ENCODE results near the gene NAT8L. TPM values are rescaled to one million over a fixed set of nuclear protein-coding genes. Genes with fewer than 3 reads are reported as not detected.

The NAT8L gene
- total and polyA plus RNA-seq, 2 of the 4 experiments (the other 2 are of a cell fraction): 0.05 TPM; not detected in 1

GRCh38 chr4:2015008-2015407, 44.1 kb upstream of the NAT8L start:
- dilution Hi-C loops (cut with HindIII; ENCODE audit: low sequenced_read_pairs, unreplicated experiment): no loop called here
- H2BK5ac ChIP-seq (ENCODE audit: low read depth, low read length, poor library complexity, severe bottlenecking): no peak overlapping the region
- H3K27me3 ChIP-seq (ENCODE audit: control insufficient read depth, insufficient read depth, low read length): peaks cover 17% of the 10 kb centered on the region
- no peaks in the 10 kb centered on the region for H3K9me3 ChIP-seq (ENCODE audit: control insufficient read depth, insufficient read depth, low read length)
- no CpG with 5 or more reads among the region's 4 CpGs for WGBS, 2 experiments (ENCODE audit: extremely low coverage in 2 of 2, insufficient read length in 1 of 2)
- no peak overlapping the region for H2AK5ac ChIP-seq (ENCODE audit: low read depth, low read length)
- H4K20me1 ChIP-seq (ENCODE audit: insufficient read depth, low read length): no peaks in the 10 kb centered on the region
- no peaks in the 10 kb centered on the region for H3K79me1 ChIP-seq (ENCODE audit: low read depth in 1 of 2, low read length in 2 of 2)
- H3K14ac ChIP-seq (replicated peaks; ENCODE audit: low read depth, low read length): no peak overlapping the region
- H2BK120ac ChIP-seq (ENCODE audit: low read depth, low read length): no peak overlapping the region
- no peaks in the 10 kb centered on the region for H3K4me1 ChIP-seq (ENCODE audit: control insufficient read depth, insufficient read depth, low read length)
- H3K9ac ChIP-seq (ENCODE audit: low read depth, low read length): no peak overlapping the region
- no peak for ATAC-seq (ENCODE audit: low read depth)
- TF ChIP-seq CHD1 (IDR thresholded peaks at IDR 0.05; ENCODE audit: low read depth, low read length): no peak
- TF ChIP-seq SMC3 (IDR thresholded peaks at IDR 0.05; ENCODE audit: low read depth, low read length): no peak
- TF ChIP-seq MAFK (IDR thresholded peaks at IDR 0.05; ENCODE audit: low read depth, low read length): no peak
- TF ChIP-seq FOS (IDR thresholded peaks at IDR 0.05; ENCODE audit: low read depth, low read length): no peak
- no peak for TF ChIP-seq RCOR1 (IDR thresholded peaks at IDR 0.05; ENCODE audit: insufficient replicate concordance, low read length)
- TF ChIP-seq MAZ (IDR thresholded peaks at IDR 0.05; ENCODE audit: borderline replicate concordance, low read depth, low read length): no peak
- TF ChIP-seq CTCF (conservative IDR thresholded peaks at IDR 0.05; ENCODE audit: low read depth, low read length): no peak
- TF ChIP-seq POLR2A (IDR thresholded peaks at IDR 0.05; ENCODE audit: low read depth, low read length): no peak
- TF ChIP-seq RAD21 (IDR thresholded peaks at IDR 0.05; ENCODE audit: low read length): no peak
- TF ChIP-seq NFE2L2 (IDR thresholded peaks at IDR 0.05; ENCODE audit: low read depth, low read length): no peak
- no peak for TF ChIP-seq CEBPB (IDR thresholded peaks at IDR 0.05; ENCODE audit: low read depth, low read length)
- no peak for TF ChIP-seq USF2 (IDR thresholded peaks at IDR 0.05; ENCODE audit: low read depth, low read length)
- no peak overlapping the region for H3K23ac ChIP-seq (ENCODE audit: low read depth, low read length)
- no peak overlapping the region for H3K4me3 ChIP-seq (ENCODE audit: insufficient read depth, low read depth, low read length)
- H3K9me1 ChIP-seq (ENCODE audit: insufficient read depth, low read length): no peaks in the 10 kb centered on the region
- no peaks in the 10 kb centered on the region for H3K36me3 ChIP-seq (ENCODE audit: control insufficient read depth, insufficient read depth, low read length)
- no peak for DNase-seq
- H4K5ac ChIP-seq (ENCODE audit: low read depth, low read length): no peak overlapping the region
- POLR2A ChIA-PET (ENCODE audit: unreplicated experiment): no interaction called here
- H3K56ac ChIP-seq (ENCODE audit: extremely low read depth, insufficient read depth, low read length): no peak overlapping the region
- H2BK15ac ChIP-seq (ENCODE audit: low read depth, low read length): no peak overlapping the region
- H3K27ac ChIP-seq (ENCODE audit: insufficient read depth, low read length): no peak overlapping the region
- in situ Hi-C loops (cut with MboI; ENCODE audit: low sequenced_read_pairs): no loop called here
- CTCF ChIA-PET: no interaction called here
- intact Hi-C loops (cut with micrococcal nuclease): no loop called here
- H2AFZ ChIP-seq (replicated peaks; ENCODE audit: low read length, poor library complexity): no peak overlapping the region
- no peak overlapping the region for H2AK9ac ChIP-seq (replicated peaks; ENCODE audit: low read depth, low read length, poor library complexity)
- H3K4me2 ChIP-seq (ENCODE audit: low read depth, low read length): no peak overlapping the region
- H4K8ac ChIP-seq (ENCODE audit: low read depth in 2 of 2, low read length in 2 of 2): no peak overlapping the region
- no peak overlapping the region for H3K4ac ChIP-seq (ENCODE audit: low read depth, low read length)
- H3K18ac ChIP-seq (ENCODE audit: low read depth, low read length): no peak overlapping the region
- H2BK20ac ChIP-seq (ENCODE audit: low read depth, low read length): no peak overlapping the region
- no TSS peak for BruUV-seq (replicated peaks)
- H4K91ac ChIP-seq (ENCODE audit: insufficient read depth, low read depth, low read length): no peak overlapping the region
